ENCODE measurements around the gene POLR1C. TPM values are rescaled to one million over a fixed set of nuclear protein-coding genes. Genes with fewer than 3 reads are reported as not detected.

The POLR1C gene, protein sequence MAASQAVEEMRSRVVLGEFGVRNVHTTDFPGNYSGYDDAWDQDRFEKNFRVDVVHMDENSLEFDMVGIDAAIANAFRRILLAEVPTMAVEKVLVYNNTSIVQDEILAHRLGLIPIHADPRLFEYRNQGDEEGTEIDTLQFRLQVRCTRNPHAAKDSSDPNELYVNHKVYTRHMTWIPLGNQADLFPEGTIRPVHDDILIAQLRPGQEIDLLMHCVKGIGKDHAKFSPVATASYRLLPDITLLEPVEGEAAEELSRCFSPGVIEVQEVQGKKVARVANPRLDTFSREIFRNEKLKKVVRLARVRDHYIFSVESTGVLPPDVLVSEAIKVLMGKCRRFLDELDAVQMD
- 17.5 and 24.8 TPM in 2 replicates for total RNA-seq

DNA sequence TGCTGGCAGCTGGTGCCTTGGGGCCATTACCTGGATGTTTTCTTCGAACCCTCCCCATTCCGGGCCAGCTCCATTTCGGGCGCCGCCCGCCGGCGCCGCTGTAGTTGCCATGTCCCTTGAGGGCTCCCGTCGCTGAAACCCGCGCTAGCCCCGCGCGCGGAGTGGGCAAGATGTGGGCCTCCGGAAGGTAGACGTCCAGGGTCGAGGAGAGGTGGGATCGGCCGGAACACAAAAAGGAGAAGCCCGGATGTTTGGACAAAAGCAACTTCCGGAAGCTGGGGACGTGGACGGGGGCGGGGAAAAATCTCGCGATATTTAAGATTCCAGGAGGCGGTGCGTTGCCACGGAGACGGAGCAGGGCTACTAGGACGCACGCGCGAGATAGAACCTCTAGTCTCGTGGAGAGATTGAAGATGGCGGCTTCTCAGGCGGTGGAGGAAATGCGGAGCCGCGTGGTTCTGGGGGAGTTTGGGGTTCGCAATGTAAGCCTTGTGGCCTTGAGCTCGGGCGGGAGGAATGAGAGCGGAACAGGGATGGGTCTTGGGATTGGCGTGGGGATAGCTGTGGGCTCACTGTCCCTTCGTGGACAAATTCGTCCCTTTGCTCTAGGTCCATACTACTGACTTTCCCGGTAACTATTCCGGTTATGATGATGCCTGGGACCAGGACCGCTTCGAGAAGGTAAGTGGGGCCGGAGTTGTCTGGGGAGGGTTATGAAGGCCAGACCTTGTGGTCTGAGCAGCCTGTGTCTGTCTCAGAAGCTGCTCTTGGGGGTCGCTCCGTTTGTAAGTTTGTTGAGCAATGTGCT is at the start of gene POLR1C, which contains the start of gene YIPF3:
Gene POLR1C, plus strand, starts transcription at position 393 of the 808 bp plus-strand sequence. Its CDS starts 21 bp downstream, at position 414.
Gene YIPF3, minus strand, starts transcription at position 230 of the 808 bp plus-strand sequence. Its CDS starts 119 bp downstream, at position 111.

DNA sequence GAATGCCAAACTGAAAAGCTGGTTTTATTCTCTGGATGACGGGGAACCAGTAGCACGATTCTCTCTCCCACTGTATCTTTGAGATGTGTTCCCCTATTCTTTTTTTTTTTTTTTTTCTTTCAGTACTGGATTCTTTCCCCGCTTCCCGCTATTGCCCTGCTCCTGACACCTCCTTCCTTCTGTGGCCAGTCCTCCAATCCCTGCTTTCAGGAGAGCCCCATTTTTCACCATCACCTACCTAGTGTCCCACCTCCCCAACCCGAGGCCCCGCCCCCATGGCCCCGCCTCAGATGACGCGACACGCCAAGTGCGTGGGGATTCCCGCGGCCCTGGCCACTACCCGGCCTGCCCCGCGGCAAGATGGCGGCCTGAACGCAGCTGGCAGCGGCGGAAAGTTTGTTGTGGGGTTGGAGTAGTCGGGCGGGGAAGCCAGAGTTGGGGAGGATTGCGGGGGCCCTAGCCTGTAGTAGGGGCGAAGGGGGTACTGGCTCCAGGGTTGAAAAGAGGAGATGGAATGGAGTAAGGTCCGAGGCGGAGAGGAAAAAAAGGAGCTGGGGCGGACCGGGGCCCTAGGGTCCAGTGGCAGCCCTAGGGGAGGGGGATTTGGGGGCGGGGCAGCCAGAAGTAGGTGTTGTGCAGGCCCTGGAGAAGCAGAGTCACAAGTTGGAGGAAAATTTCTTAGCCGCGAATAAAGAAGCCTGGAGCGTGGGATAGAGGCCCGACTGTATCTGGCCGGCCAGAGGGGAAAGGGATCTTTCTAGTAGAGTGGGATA is 39.5 kb upstream of the POLR1C start, which contains the start of gene TJAP1:
Gene TJAP1, plus strand, starts transcription at position 336 of the 773 bp plus-strand sequence. CDS start 21,432 bp downstream, outside the sequence.

DNA sequence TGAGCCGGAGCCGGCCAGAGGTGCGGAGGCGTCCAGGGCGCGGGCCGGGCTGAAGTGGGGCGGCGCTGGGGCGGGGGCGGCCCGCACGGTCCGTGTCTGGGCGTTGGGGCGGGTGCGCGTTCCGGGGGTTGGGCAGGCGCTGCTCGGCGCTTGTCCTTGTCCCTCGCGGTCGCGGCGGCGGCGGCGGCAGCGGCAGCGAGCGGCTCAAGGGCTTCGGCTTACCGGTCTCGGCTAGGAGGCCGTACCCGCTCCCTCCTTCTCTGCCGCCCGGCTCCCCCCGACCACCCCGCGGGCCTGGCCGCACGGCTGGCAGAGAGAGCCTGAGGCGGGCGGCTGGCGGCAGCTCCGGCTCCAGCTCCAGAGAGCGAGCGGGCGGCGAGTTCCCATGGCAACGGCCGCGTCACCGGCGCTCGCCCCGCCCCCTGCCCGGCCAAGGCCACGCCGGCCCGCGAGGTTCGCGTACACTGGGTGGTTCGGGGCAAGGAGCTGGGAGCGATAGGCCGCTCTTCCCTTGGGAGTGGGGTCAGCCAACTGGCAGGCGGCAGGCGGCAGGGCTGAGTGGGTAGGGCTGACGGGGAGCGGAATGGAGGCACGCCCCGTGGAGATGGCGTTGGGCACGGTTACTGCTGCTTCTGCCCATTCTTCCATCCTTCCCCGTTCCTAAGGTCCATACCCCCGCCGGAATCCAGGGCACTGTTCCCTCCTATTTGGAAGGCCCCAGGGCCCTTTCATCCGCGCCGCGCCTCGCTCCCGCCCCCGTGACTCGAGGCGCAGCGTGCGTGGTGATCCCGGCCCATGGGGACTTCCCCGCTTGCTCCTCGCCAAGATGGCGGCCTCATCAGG is 6.7 kb upstream of the POLR1C start, which contains the start of gene LRRC73:
Gene LRRC73, minus strand, starts transcription at position 363 of the 843 bp plus-strand sequence. CDS start 561 bp downstream, outside the sequence.

Other genes starting within 250 kb of the POLR1C start
- gene SLC22A7, start 218.8 kb upstream of the POLR1C start, total RNA-seq, result not detected in 2 replicates
- gene CRIP3, start 208.3 kb upstream of the POLR1C start, total RNA-seq, result not detected in 2 replicates
- 7.7 TPM in 2 replicates for gene ZNF318, start 147.4 kb upstream of the POLR1C start, total RNA-seq
- 23.5 and 32.1 TPM in 2 replicates for gene ABCC10, start 89.5 kb upstream of the POLR1C start, total RNA-seq
- 0.38 and 1.3 TPM in 2 replicates for gene DLK2, start 61.5 kb upstream of the POLR1C start, total RNA-seq
- 15.3 and 20.3 TPM in 2 replicates for gene TJAP1, start 39.5 kb upstream of the POLR1C start, total RNA-seq
- under 0.01 and 1.4 TPM in 2 replicates for gene LRRC73, start 6.7 kb upstream of the POLR1C start, total RNA-seq
- gene YIPF3, start 163 bp upstream of the POLR1C start, total RNA-seq, result 93.5 and 107 TPM in 2 replicates
- 29.2 and 46.4 TPM in 2 replicates for gene XPO5, start 58.9 kb downstream of the POLR1C start, total RNA-seq
- gene POLH, start 59.1 kb downstream of the POLR1C start, total RNA-seq, result 11.3 and 22.2 TPM in 2 replicates
- gene GTPBP2, start 112.2 kb downstream of the POLR1C start, total RNA-seq, result 48.9 and 52.5 TPM in 2 replicates
- gene MAD2L1BP, start 118.8 kb downstream of the POLR1C start, total RNA-seq, result 40.6 and 44.0 TPM in 2 replicates
- 0.16 and 0.89 TPM in 2 replicates for gene RSPH9, start 127.9 kb downstream of the POLR1C start, total RNA-seq
- 57.3 and 59.8 TPM in 2 replicates for gene MRPS18A, start 170.7 kb downstream of the POLR1C start, total RNA-seq

Data from mesangial cell (primary cell).